ENCODE measurements around the gene MDK.

GRCh38 chr11:46414879-46415278 lies 33.4 kb downstream of the MDK start:
- TF ChIP-seq SIN3A (IDR thresholded peaks at IDR 0.05; ENCODE audit: borderline replicate concordance, insufficient read depth, low read length), result no peak
- TF ChIP-seq REST (IDR thresholded peaks at IDR 0.05; ENCODE audit: insufficient read depth in 1 of 2, low read depth in 2 of 2, low read length in 2 of 2), result no peak
- no peak for TF ChIP-seq POLR2AphosphoS5 (IDR thresholded peaks at IDR 0.05; ENCODE audit: low read depth, low read length)
- no peak for TF ChIP-seq TAF1 (IDR thresholded peaks at IDR 0.05; ENCODE audit: borderline replicate concordance, insufficient read depth, low read length)

Data from PFSK-1 (cell line).